Neural progenitor cell (in vitro differentiated cells): Measurements from ENCODE around the gene ZHX3.

Experiments
- CTCF ChIP-seq: fragments of 200-600 bp; sonication (generic); IDR thresholded peaks from 2 replicates; pipeline ENCODE4 v1.5.1; 2017; ENCODE audit warnings: antibody characterized with exemption, mild to moderate bottlenecking
- EZH2 ChIP-seq: fragments of 200-600 bp; sonication (generic); IDR thresholded peaks from 2 replicates; pipeline ENCODE4 v1.6.1; 2017; ENCODE audit warnings: antibody characterized with exemption, mild to moderate bottlenecking, moderate library complexity
- EZH2phosphoT487 ChIP-seq: fragments of 200-600 bp; sonication (generic); IDR thresholded peaks from 2 replicates; pipeline ENCODE4 v1.6.1; 2017; ENCODE audit warnings: antibody characterized with exemption

GRCh38 chr20:41223112-41223511 is 94.4 kb downstream of the ZHX3 start:
- TF ChIP-seq CTCF (no peak), EZH2 (no peak), EZH2phosphoT487 (no peak)
